IMR-90 (cell line): ENCODE measurements around the gene FERMT3.

Source experiments
- BHLHE40 ChIP-seq: fragments of 150-350 bp; IDR thresholded peaks from 2 replicates; pipeline ENCODE4 v1.6.1; 2016; ENCODE audit warnings: mild to moderate bottlenecking, low read depth, low read length
- CEBPB ChIP-seq: IDR thresholded peaks from 2 replicates; pipeline ENCODE4 v1.6.1; 2012; ENCODE audit warnings: low read depth, low read length, improper control_type of control experiment
- CHD1 ChIP-seq: IDR thresholded peaks from 2 replicates; pipeline ENCODE4 v1.6.1; 2012; ENCODE audit warnings: low read depth, low read length, improper control_type of control experiment
- CTCF ChIP-seq: conservative IDR thresholded peaks from 2 replicates; pipeline ENCODE4 v1.5.1; 2012; ENCODE audit warnings: mild to moderate bottlenecking, low read depth, low read length, improper control_type of control experiment
- ELK1 ChIP-seq: fragments of 150-350 bp; IDR thresholded peaks from 2 replicates; pipeline ENCODE4 v1.6.1; 2016; ENCODE audit warnings: low read depth, mild to moderate bottlenecking, low read length, moderate library complexity, borderline replicate concordance
- MAZ ChIP-seq: IDR thresholded peaks from 2 replicates; pipeline ENCODE4 v1.6.1; 2012; ENCODE audit warnings: low read depth, mild to moderate bottlenecking, low read length, improper control_type of control experiment, moderate library complexity, borderline replicate concordance
- MXI1 ChIP-seq: IDR thresholded peaks from 2 replicates; pipeline ENCODE4 v1.6.1; 2012; ENCODE audit warnings: low read depth, mild to moderate bottlenecking, low read length, moderate library complexity, borderline replicate concordance
- NFE2L2 ChIP-seq: fragments of 150-350 bp; IDR thresholded peaks from 2 replicates; pipeline ENCODE4 v1.6.1; 2016; ENCODE audit warnings: low read depth, mild to moderate bottlenecking, low read length
- POLR2A ChIP-seq: IDR thresholded peaks from 2 replicates; pipeline ENCODE4 v1.6.1; 2012; ENCODE audit warnings: mild to moderate bottlenecking, low read depth, low read length
- RAD21 ChIP-seq: IDR thresholded peaks from 2 replicates; pipeline ENCODE4 v1.6.1; 2012; ENCODE audit warnings: low read length, improper control_type of control experiment
- RCOR1 ChIP-seq: IDR thresholded peaks from 2 replicates; pipeline ENCODE4 v1.6.1; 2012; ENCODE audit warnings: mild to moderate bottlenecking, low read length, improper control_type of control experiment; ENCODE audit not compliant: insufficient replicate concordance
- RFX5 ChIP-seq: IDR thresholded peaks from 2 replicates; pipeline ENCODE4 v1.8.0; 2012; ENCODE audit warnings: low read depth, mild to moderate bottlenecking, low read length, moderate library complexity
- SMC3 ChIP-seq: fragments of 150-350 bp; IDR thresholded peaks from 2 replicates; pipeline ENCODE4 v1.6.1; 2016; ENCODE audit warnings: low read depth, mild to moderate bottlenecking, antibody characterized with exemption, low read length, moderate library complexity
- USF2 ChIP-seq: fragments of 150-350 bp; IDR thresholded peaks from 2 replicates; pipeline ENCODE4 v1.6.1; 2017; ENCODE audit warnings: mild to moderate bottlenecking, antibody characterized with exemption, low read length, low read depth

- TF ChIP-seq CTCF, result no peak
- no peak for TF ChIP-seq NFE2L2
- no peak for TF ChIP-seq POLR2A
- no peak for TF ChIP-seq ELK1
- no peak for TF ChIP-seq CEBPB
- no peak for TF ChIP-seq RFX5
- no peak for TF ChIP-seq CHD1
- no peak for TF ChIP-seq BHLHE40
- no peak for TF ChIP-seq RCOR1
- no peak for TF ChIP-seq RAD21
- no peak for TF ChIP-seq MAZ
- no peak for TF ChIP-seq SMC3
- TF ChIP-seq USF2, result no peak
- TF ChIP-seq MXI1, result no peak
Observed at GRCh38 chr11:64248578-64248977, 42.1 kb downstream of the FERMT3 start.
